Stomach (tissue), 9 donors: ENCODE measurements around the gene CIZ1. TPM values are rescaled to one million over a fixed set of nuclear protein-coding genes. Genes with fewer than 3 reads are reported as not detected.
"Not testable (repeated sequence)": the region's sequence is repeated elsewhere in the genome, so short reads cannot be mapped to it uniquely, and the experiment has no call there.

Source experiments
- DNase-seq, 2 donors: peaks; one replicate each; pipeline versions ENCODE4 v3.0.0 to v3.0.0-alpha.2; 2013 to 2019
- H3K27ac ChIP-seq, 5 donors: fragments of 200-600 bp in 4 of 5; sonication (generic) in 4 of 5; one replicate each; pipeline ENCODE4 v1.5.1; 2013 to 2019; ENCODE audit warnings: mild to moderate bottlenecking in 1 of 5, moderate library complexity in 1 of 5
- H3K27me3 ChIP-seq, 3 donors: fragments of 200-600 bp; sonication (generic); one replicate each; pipeline ENCODE4 v1.5.1; 2017 to 2019; ENCODE audit warnings: mixed run types in 1 of 3
- H3K36me3 ChIP-seq, 4 donors: fragments of 200-600 bp; sonication (generic); 1 replicate in 3 of 4; 2 replicates in 1 of 4; pipeline ENCODE4 v1.5.1; 2016 to 2019
- H3K4me1 ChIP-seq, 4 donors: fragments of 200-600 bp; sonication (generic); one replicate each; pipeline ENCODE4 v1.5.1; 2016 to 2019
- H3K4me3 ChIP-seq, 4 donors: fragments of 200-600 bp; sonication (generic) in 3 of 4; one replicate each; pipeline ENCODE4 v1.5.1; 2016 to 2019; ENCODE audit warnings: mild to moderate bottlenecking in 1 of 4
- H3K9me3 ChIP-seq, 4 donors: fragments of 200-600 bp; sonication (generic); one replicate each; pipeline ENCODE4 v1.5.1; 2016 to 2019
- EP300 ChIP-seq: sonication (generic); formaldehyde crosslinking; IDR thresholded peaks from one replicate; pipeline ENCODE4 v1.6.1; 2017; ENCODE audit warnings: antibody characterized with exemption
- POLR2A ChIP-seq, 4 donors: fragments of 450-650 bp; IDR thresholded peaks; one replicate each; pipeline ENCODE4 v1.6.1; 2016; ENCODE audit warnings: antibody characterized with exemption in 4 of 4, control low read depth in 2 of 4, mild to moderate bottlenecking in 1 of 4, moderate library complexity in 1 of 4
- POLR2AphosphoS5 ChIP-seq, 3 donors: sonication (generic); formaldehyde crosslinking; IDR thresholded peaks; one replicate each; pipeline ENCODE4 v1.6.1; 2016; ENCODE audit warnings: antibody characterized with exemption in 3 of 3
- WGBS, 5 donors: extraction: QIAGEN DNeasy Blood & Tissue Kit in 3 of 5; methylation state at CpG; one replicate each; pipeline versions ENCODE4 v1.1.5 to v1.1.7; 2013 to 2018; 5-methylcytosine and 5-hydroxymethylcytosine counted together
- intact Hi-C: fragments of 100-400 bp; cut with DNase I; formaldehyde crosslinking; loops from one replicate; pipeline ENCODE4 v1.15.1; 2023; ENCODE audit warnings: low total_unique reads
- polyA plus RNA-seq, 3 donors: library from polyadenylated mRNA; stranded (reverse); fragments of 200-250 nt; gene quantifications; one replicate each; pipeline ENCODE4 v1.2.3, GENCODE V29; 2013
- total RNA-seq, 5 donors: library from RNA; depleted of rRNA; stranded (reverse); fragments of >200 nt; gene quantifications; one replicate each; pipeline versions ENCODE4 v1.1.0 to v1.2.3, GENCODE V29; 2014 to 2016
- TF ChIP-seq, protein P1 (sequence below), 7 experiments: fragments of 450-650 bp in 4 of 7; fragments of 200-600 bp in 3 of 7; sonication (generic) in 3 of 7; IDR thresholded peaks; one replicate each; pipeline ENCODE4 v1.5.1; 2016 to 2019; ENCODE audit warnings: antibody characterized with exemption in 7 of 7, control low read depth in 2 of 7, mild to moderate bottlenecking in 1 of 7
- donor health status: healthy with polysubstance abuse.
- donor health status: Bipolar disorder and iron deficiency.
- donor health status: healthy.

Gene CIZ1
- total and polyA plus RNA-seq, 8 donors = 15.2 to 217 (median 55.6) TPM

DNA sequence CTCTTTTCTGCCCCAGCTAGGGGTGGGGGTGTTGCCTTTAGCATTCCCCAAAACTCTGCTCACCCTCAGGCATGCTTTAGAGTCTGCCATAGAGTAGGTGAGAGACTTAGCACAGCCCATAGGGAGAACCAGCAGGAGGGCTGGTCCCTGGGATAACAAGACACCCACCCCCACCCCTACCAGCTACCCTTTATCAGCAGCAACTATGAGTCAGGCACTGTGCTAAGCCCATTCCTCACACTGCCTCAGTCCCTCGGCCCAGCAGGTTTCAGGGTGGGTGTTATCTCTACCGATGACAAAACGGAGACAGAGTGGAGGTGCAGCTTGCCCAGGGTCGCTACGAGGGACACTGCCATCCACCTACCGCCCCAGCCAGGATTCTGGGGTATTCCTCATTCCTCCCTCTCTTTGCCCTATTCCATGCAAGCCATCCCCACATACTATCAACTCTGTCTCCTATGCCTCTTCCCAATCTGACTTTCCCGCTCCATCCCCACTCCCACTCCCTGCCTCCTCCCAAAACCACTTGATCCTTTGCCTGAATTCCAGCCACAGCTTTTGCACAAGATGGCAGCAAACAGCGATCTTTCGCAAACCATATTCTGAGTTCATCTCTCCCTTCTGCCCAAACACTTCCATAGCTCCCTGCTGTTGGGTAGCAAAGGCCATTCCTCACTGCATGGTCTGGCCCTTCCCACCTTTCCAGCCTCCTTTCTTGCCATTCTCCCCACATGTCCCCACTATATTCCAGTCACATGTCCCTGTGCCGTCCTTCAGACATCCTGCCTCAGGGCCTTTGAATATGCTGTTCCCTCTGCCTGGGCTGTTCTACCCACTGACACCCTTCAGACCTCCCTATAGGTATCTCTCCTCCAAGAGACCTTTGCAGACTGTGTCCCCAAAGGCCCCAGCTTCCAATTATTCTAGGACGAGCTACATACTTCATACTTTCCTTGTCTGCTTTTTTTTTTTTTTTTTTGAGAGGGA lies 5.1 kb downstream of the CIZ1 start:
- Histone ChIP-seq H3K27ac (no peak overlapping the region), H3K4me1 (peaks cover 10 to 19% (median 14%) of the 10 kb centered on the region in 4 donors), H3K4me3 (no peak overlapping the region), H3K27me3 (no peaks in the 10 kb centered on the region), H3K36me3 (peaks cover 20 to 70% (median 67%) of the 10 kb centered on the region in 4 donors), H3K9me3 (no peaks in the 10 kb centered on the region)
- no peak for DNase-seq
- no peak for TF ChIP-seq EP300
- TF ChIP-seq POLR2AphosphoS5 (IDR thresholded peaks at IDR 0.05) = no peak
- TF ChIP-seq, protein P1, sequence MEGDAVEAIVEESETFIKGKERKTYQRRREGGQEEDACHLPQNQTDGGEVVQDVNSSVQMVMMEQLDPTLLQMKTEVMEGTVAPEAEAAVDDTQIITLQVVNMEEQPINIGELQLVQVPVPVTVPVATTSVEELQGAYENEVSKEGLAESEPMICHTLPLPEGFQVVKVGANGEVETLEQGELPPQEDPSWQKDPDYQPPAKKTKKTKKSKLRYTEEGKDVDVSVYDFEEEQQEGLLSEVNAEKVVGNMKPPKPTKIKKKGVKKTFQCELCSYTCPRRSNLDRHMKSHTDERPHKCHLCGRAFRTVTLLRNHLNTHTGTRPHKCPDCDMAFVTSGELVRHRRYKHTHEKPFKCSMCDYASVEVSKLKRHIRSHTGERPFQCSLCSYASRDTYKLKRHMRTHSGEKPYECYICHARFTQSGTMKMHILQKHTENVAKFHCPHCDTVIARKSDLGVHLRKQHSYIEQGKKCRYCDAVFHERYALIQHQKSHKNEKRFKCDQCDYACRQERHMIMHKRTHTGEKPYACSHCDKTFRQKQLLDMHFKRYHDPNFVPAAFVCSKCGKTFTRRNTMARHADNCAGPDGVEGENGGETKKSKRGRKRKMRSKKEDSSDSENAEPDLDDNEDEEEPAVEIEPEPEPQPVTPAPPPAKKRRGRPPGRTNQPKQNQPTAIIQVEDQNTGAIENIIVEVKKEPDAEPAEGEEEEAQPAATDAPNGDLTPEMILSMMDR (IDR thresholded peaks at IDR 0.05) = no peak
- TF ChIP-seq POLR2A (IDR thresholded peaks at IDR 0.05) = no peak
- 90 to 99% (median 94%) methylated on average over 11 of the region's 11 CpGs for WGBS, 5 donors
- intact Hi-C loops = no loop called here

DNA sequence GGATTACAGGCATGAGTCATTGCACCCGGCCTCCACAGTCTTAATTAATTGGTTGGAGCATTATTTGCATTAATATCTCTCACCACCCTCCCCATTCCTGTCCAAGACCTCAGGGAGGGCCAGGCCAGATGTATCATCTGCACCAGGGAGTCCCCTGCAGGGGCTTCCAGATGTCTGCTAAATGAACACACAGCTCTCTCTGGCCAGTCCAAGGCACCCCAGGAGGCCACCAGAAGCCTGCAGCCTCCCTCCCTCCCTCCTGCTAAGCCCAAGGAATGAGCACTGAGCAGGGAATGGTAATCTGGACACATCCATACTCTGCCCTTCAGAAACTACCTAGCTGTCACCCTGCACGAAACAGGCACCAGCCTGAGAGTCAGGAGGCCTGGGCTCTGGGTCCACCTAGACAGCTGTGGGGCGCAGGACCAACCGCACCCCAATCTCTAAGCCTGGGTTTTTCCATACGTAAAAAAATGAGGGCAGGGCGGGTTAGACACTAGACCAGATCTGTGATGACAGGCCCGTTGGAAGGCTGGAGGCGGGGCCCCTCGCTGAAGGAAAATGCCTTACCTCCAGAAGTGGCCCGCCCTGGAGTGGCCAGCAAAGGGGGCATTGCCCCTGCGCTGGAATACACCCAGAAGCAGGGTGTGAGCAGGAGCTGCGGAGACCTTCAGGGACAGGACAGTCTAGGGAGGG lies 8.3 kb downstream of the CIZ1 start:
- 89 to 95% (median 92%) methylated on average over 11 to 12 of the region's 12 CpGs for WGBS, 5 donors
- no peak overlapping the region for H3K27ac ChIP-seq
- no peak for DNase-seq
- intact Hi-C loops = no loop called here
- H3K27me3 ChIP-seq = no peaks in the 10 kb centered on the region
- no peaks in the 10 kb centered on the region for H3K9me3 ChIP-seq
- H3K4me1 ChIP-seq = no peaks in the 10 kb centered on the region
- H3K4me3 ChIP-seq = no peak overlapping the region
- H3K36me3 ChIP-seq = peaks cover 48 to 86% (median 84%) of the 10 kb centered on the region in 4 donors
- no peak for TF ChIP-seq POLR2AphosphoS5 (IDR thresholded peaks at IDR 0.05)
- TF ChIP-seq, protein P1 (IDR thresholded peaks at IDR 0.05) = no peak

DNA sequence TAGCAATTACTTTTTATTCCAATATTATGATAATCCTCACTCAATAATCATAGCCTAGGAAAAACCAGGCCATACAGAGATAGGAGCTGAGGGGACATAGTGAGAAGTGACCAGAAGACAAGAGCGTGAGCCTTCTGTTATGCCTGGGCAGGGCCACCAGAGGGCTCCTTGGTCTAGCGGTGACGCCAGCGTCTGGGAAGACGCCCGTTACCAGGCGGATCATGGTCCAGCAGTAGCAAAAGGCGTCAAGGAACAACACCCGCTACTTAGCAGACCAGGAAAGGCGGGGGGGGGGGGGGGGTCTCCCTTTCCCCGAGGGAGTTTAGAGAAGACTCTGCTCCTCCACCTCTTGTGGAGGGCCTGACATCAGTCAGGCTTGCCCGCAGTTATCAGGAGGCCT lies 9.9 kb downstream of the CIZ1 start:
- intact Hi-C loops = not testable (repeated sequence)

DNA sequence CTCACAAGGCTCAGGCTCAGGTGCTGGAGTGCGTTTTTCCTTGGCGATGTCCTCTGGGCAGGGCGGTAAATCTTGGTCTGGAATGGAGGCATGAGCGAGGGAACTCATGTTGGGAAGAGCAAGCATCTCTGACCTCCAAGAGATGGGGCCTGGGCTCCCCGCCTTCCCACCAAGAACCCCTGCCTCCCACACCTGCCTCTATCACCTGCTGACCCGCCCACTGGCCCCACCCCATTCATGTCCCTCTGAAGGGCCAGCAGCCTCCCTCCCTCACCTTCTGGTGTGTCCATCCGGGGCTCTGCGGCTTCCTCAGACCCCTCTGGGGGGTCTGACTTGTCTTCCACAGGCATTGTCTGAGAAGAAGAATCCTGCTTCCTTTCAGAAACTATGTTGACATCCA lies 10.9 kb downstream of the CIZ1 start:
- no peak for DNase-seq
- Histone ChIP-seq H3K9me3 (no peaks in the 10 kb centered on the region), H3K27ac (no peak overlapping the region), H3K36me3 (peaks cover 64 to 89% (median 89%) of the 10 kb centered on the region in 4 donors), H3K4me1 (peaks cover 0 to 9% (median 0%) of the 10 kb centered on the region in 4 donors), H3K27me3 (no peaks in the 10 kb centered on the region), H3K4me3 (no peak overlapping the region)
- WGBS, 5 donors = 96 to 100% (median 98%) methylated on average over 8 of the region's 8 CpGs
- no peak for TF ChIP-seq POLR2AphosphoS5 (IDR thresholded peaks at IDR 0.05)
- TF ChIP-seq, protein P1 (IDR thresholded peaks at IDR 0.05) = no peak
- TF ChIP-seq EP300 = no peak
- no peak for TF ChIP-seq POLR2A (IDR thresholded peaks at IDR 0.05)
- intact Hi-C loops = no loop called here

More for the DNA sequence above, 9.9 kb downstream of the CIZ1 start:
- TF ChIP-seq, protein P1 (IDR thresholded peaks at IDR 0.05) = peak in 3 of 7 experiments; percentile 13 to 46 (median 38)
- H3K9me3 ChIP-seq, H3K4me1 ChIP-seq, H3K27me3 ChIP-seq, H3K4me3 ChIP-seq, H3K27ac ChIP-seq: not testable (repeated sequence)
- peaks cover 59 to 89% (median 89%) of the 10 kb centered on the region in 4 donors for H3K36me3 ChIP-seq
- peak; percentile 53 to 57 for DNase-seq
- WGBS, 5 donors = 50 to 60% (median 53%) methylated on average over 4 to 12 of the region's 12 CpGs
